HCT116 (cell line): ENCODE results near the gene GINS3. TPM values are rescaled to one million over a fixed set of nuclear protein-coding genes. Genes with fewer than 3 reads are reported as not detected.

Experiments
- ATAC-seq: fragments of 200-7000 bp; cut with Tn5 transposase; 2 replicates; pipeline ENCODE4 v1.9.1; 2020; ENCODE audit warnings: mild to moderate bottlenecking, moderate library complexity
- BruUV-seq: library from RNA; stranded (reverse); fragments of 400-500 nt; replicated peaks from 2 replicates; lab custom pipeline; 2021; lab: Mats Ljungman, UMichigan
- CTCF ChIA-PET: fragments of 300-600 bp; sonication (Branson Sonifier 250); formaldehyde crosslinking; loops from one replicate; lab custom pipeline; 2021; ENCODE audit warnings: antibody characterized with exemption; lab: Charles Lee
- POLR2A ChIA-PET: fragments of 300-600, 350-600 bp; sonication (Branson Sonifier 250); formaldehyde crosslinking; loops from one replicate; lab custom pipeline; 2021; ENCODE audit warnings: antibody characterized with exemption; lab: Charles Lee
- RAD21 ChIA-PET, 2 experiments: fragments of 300-600 bp; sonication (Branson Sonifier 250); formaldehyde crosslinking; loops; one replicate each; lab custom pipeline; 2023; ENCODE audit warnings: low total read pairs in 2 of 2; ENCODE audit not compliant: uncharacterized antibody in 2 of 2, unreplicated experiment in 2 of 2, low non-redundant PET in 1 of 2; lab: Charles Lee
- DNase-seq: peaks from one replicate; pipeline ENCODE4 v3.0.0-alpha.2; 2010; ENCODE audit warnings: low read depth, low spot score
- H2AFZ ChIP-seq: fragments of 200-600 bp; shearing (Covaris generic), sonication (generic); 2 replicates; pipeline ENCODE4 v1.6.1; 2017; ENCODE audit warnings: low read depth, mixed run types, mixed read lengths, antibody characterized with exemption, low read length; ENCODE audit not compliant: poor library complexity, severe bottlenecking
- H3K27ac ChIP-seq: 2 replicates; pipeline ENCODE4 v1.5.1; 2012; ENCODE audit warnings: low read depth, low read length
- H3K27me3 ChIP-seq: fragments of 200-600 bp; sonication (generic); 2 replicates; pipeline ENCODE4 v1.6.1; 2016; ENCODE audit warnings: mixed run types, low read length, mixed read lengths; ENCODE audit not compliant: insufficient read depth
- H3K36me3 ChIP-seq, 2 experiments: fragments of 200-500 bp in 1 of 2; fragments of 200-600 bp in 1 of 2; sonication (Bioruptor generic) in 1 of 2; sonication (generic) in 1 of 2; 2 replicates each; pipeline versions ENCODE4 v1.5.1 to v1.6.1; 2014 to 2016; ENCODE audit warnings: low read length in 2 of 2, inconsistent platforms in 1 of 2, mixed read lengths in 1 of 2, mixed run types in 1 of 2; ENCODE audit not compliant: insufficient read depth in 2 of 2, control insufficient read depth in 1 of 2
- H3K4me1 ChIP-seq, 2 experiments: fragments of 200-600 bp in 1 of 2; sonication (generic) in 1 of 2; 2 replicates each; pipeline versions ENCODE4 v1.5.1 to v1.6.1; 2012 to 2017; ENCODE audit warnings: low read length in 2 of 2, inconsistent platforms in 1 of 2, mild to moderate bottlenecking in 1 of 2, mixed read lengths in 1 of 2, mixed run types in 1 of 2, moderate library complexity in 1 of 2; ENCODE audit not compliant: insufficient read depth in 2 of 2, control insufficient read depth in 1 of 2
- H3K4me2 ChIP-seq: fragments of 200-600 bp; sonication (generic); 2 replicates; pipeline ENCODE4 v1.6.1; 2017; ENCODE audit warnings: mixed run types, low read length, mixed read lengths
- H3K4me3 ChIP-seq, 2 experiments: fragments of 200-600 bp in 1 of 2; sonication (generic) in 1 of 2; replicated peaks in 1 of 2; 2 replicates each; pipeline ENCODE4 v1.5.1; 2011 to 2016; ENCODE audit warnings: low read length in 2 of 2, control low read depth in 1 of 2, low read depth in 1 of 2, mild to moderate bottlenecking in 1 of 2, mixed read lengths in 1 of 2, mixed run types in 1 of 2
- H3K79me2 ChIP-seq: fragments of 200-600 bp; sonication (generic); 2 replicates; pipeline ENCODE4 v1.6.1; 2017; ENCODE audit warnings: mild to moderate bottlenecking, mixed run types, low read length, moderate library complexity, mixed read lengths; ENCODE audit not compliant: insufficient read depth
- H3K9ac ChIP-seq: fragments of 200-600 bp; sonication (generic); 2 replicates; pipeline ENCODE4 v1.6.1; 2016; ENCODE audit warnings: low read length, mixed read lengths
- H3K9me2 ChIP-seq: fragments of 200-600 bp; sonication (generic), shearing (Covaris generic); 2 replicates; pipeline ENCODE4 v1.6.1; 2017; ENCODE audit warnings: mixed run types, mild to moderate bottlenecking, moderate library complexity; ENCODE audit not compliant: insufficient read depth
- H3K9me3 ChIP-seq, 2 experiments: fragments of 200-500 bp in 1 of 2; fragments of 200-600 bp in 1 of 2; sonication (Bioruptor generic) in 1 of 2; sonication (generic) in 1 of 2; 2 replicates each; pipeline ENCODE4 v1.6.1; 2014 to 2017; ENCODE audit warnings: low read length in 2 of 2, mixed read lengths in 2 of 2, inconsistent platforms in 1 of 2, low read depth in 1 of 2, mild to moderate bottlenecking in 1 of 2, mixed run types in 1 of 2, moderate library complexity in 1 of 2; ENCODE audit not compliant: control insufficient read depth in 1 of 2, insufficient read depth in 1 of 2
- H4K20me1 ChIP-seq: fragments of 200-600 bp; sonication (generic), shearing (Covaris generic); 2 replicates; pipeline ENCODE4 v1.6.1; 2017; ENCODE audit warnings: mixed run types, mild to moderate bottlenecking, moderate library complexity; ENCODE audit not compliant: insufficient read depth
- ATF3 ChIP-seq: IDR thresholded peaks from 2 replicates; pipeline ENCODE4 v1.6.1; 2012
- CEBPB ChIP-seq: IDR thresholded peaks from 2 replicates; pipeline ENCODE4 v1.6.1; 2012; ENCODE audit warnings: low read depth
- CTCF ChIP-seq, 3 experiments: fragments of 200-600 bp in 1 of 3; sonication (generic) in 1 of 3; IDR thresholded peaks in 2 of 3; conservative IDR thresholded peaks in 1 of 3; 2 replicates each; pipeline ENCODE4 v1.5.1; 2012 to 2017; ENCODE audit warnings: low read depth in 2 of 3, low read length in 2 of 3, antibody characterized with exemption in 1 of 3, borderline replicate concordance in 1 of 3, control low read depth in 1 of 3, mild to moderate bottlenecking in 1 of 3, mixed read lengths in 1 of 3, mixed run types in 1 of 3, moderate library complexity in 1 of 3; ENCODE audit not compliant: insufficient read depth in 1 of 3
- EGR1 ChIP-seq: IDR thresholded peaks from 2 replicates; pipeline ENCODE4 v1.6.1; 2012; ENCODE audit warnings: low read depth
- ELF1 ChIP-seq: IDR thresholded peaks from 2 replicates; pipeline ENCODE4 v1.6.1; 2012; ENCODE audit warnings: low read depth, borderline replicate concordance
- EZH2 ChIP-seq: fragments of 200-600 bp; sonication (generic); IDR thresholded peaks from 2 replicates; pipeline ENCODE4 v1.6.1; 2017; ENCODE audit warnings: antibody characterized with exemption, mixed run types
- FOSL1 ChIP-seq: IDR thresholded peaks from 2 replicates; pipeline ENCODE4 v1.6.1; 2012; ENCODE audit warnings: low read depth
- JUND ChIP-seq: IDR thresholded peaks from 2 replicates; pipeline ENCODE4 v1.6.1; 2012
- MAX ChIP-seq: IDR thresholded peaks from 2 replicates; pipeline ENCODE4 v1.6.1; 2012
- POLR2AphosphoS5 ChIP-seq: IDR thresholded peaks from 2 replicates; pipeline ENCODE4 v1.6.1; 2011; ENCODE audit warnings: mild to moderate bottlenecking, low read depth, low read length, moderate library complexity
- RAD21 ChIP-seq: IDR thresholded peaks from 2 replicates; pipeline ENCODE4 v1.6.1; 2012; ENCODE audit warnings: low read depth, mild to moderate bottlenecking
- REST ChIP-seq: IDR thresholded peaks from 2 replicates; pipeline ENCODE4 v1.6.1; 2012; ENCODE audit warnings: low read depth
- SIN3A ChIP-seq: IDR thresholded peaks from 2 replicates; pipeline ENCODE4 v1.6.1; 2012; ENCODE audit warnings: low read depth
- SRF ChIP-seq: IDR thresholded peaks from 2 replicates; pipeline ENCODE4 v1.6.1; 2012; ENCODE audit warnings: low read depth
- ZBTB33 ChIP-seq: IDR thresholded peaks from 2 replicates; pipeline ENCODE4 v1.6.1; 2011; ENCODE audit warnings: mild to moderate bottlenecking, low read length, moderate library complexity; ENCODE audit not compliant: insufficient replicate concordance; ENCODE audit errors: extremely low read depth
- ZNF274 ChIP-seq: fragments of 200-500 bp; sonication (Bioruptor generic); IDR thresholded peaks from 2 replicates; pipeline ENCODE4 v1.6.1; 2014; ENCODE audit warnings: mild to moderate bottlenecking, low read depth, low read length, inconsistent platforms
- intact Hi-C: fragments of 100-400 bp; cut with micrococcal nuclease; formaldehyde crosslinking; loops from 2 replicates; pipeline ENCODE4 v1.10.0; 2022
- total RNA-seq: library from RNA; stranded (reverse); gene quantifications from one replicate; pipeline ENCODE4 v1.2.1, GENCODE V29; 2021; ENCODE audit not compliant: unreplicated experiment

The GINS3 gene
- total RNA-seq, 1 experiment from 2014 or later: 12.1 TPM

GRCh38 chr16:58421529-58421928, 29.3 kb downstream of the GINS3 start:
- Histone ChIP-seq H3K4me3 (no peak overlapping the region), H3K79me2 (no peaks in the 10 kb centered on the region), H2AFZ (no peak overlapping the region), H3K27ac (no peak overlapping the region), H3K9me2 (no peaks in the 10 kb centered on the region), H3K27me3 (no peaks in the 10 kb centered on the region), H3K4me1 (peaks cover 0 to 7% of the 10 kb centered on the region in 2 experiments; a peak in 2 of 4 replicates), H3K4me2 (no peak overlapping the region), H4K20me1 (no peaks in the 10 kb centered on the region), H3K9ac (no peak overlapping the region), H3K36me3 (no peaks in the 10 kb centered on the region)
- no peak for DNase-seq
- no TSS peak for BruUV-seq
- ChIA-PET POLR2A (no interaction called here), CTCF (no interaction called here), RAD21 (no interaction called here)
- intact Hi-C loops: no loop called here
- no peak for ATAC-seq
- TF ChIP-seq ATF3 (no peak), EZH2 (no peak), ZBTB33 (no peak), SRF (no peak), ZNF274 (no peak), FOSL1 (no peak), MAX (no peak), POLR2AphosphoS5 (no peak), CEBPB (no peak), SIN3A (no peak), EGR1 (no peak), CTCF (IDR thresholded peaks at IDR 0.05 in 2 of 3, conservative IDR thresholded peaks at IDR 0.05 in 1 of 3; ENCODE audit: borderline replicate concordance in 1 of 3, insufficient read depth in 1 of 3, low read depth in 2 of 3, low read length in 2 of 3) (no peak), ELF1 (no peak), JUND (no peak), RAD21 (no peak), REST (no peak)
- TF ChIP-seq, all 23 proteins: peak for 0
- no peaks in the 10 kb centered on the region for H3K9me3 ChIP-seq
